GM12801 (cell line): ENCODE data around the gene NEUROG3.

Experiments used
- TF ChIP-seq, protein P1 (sequence below): IDR thresholded peaks from one replicate; pipeline ENCODE4 v1.5.1; 2011; ENCODE audit warnings: control low read depth; ENCODE audit not compliant: insufficient read length; ENCODE audit errors: extremely low read depth

NEUROG3 gene

DNA sequence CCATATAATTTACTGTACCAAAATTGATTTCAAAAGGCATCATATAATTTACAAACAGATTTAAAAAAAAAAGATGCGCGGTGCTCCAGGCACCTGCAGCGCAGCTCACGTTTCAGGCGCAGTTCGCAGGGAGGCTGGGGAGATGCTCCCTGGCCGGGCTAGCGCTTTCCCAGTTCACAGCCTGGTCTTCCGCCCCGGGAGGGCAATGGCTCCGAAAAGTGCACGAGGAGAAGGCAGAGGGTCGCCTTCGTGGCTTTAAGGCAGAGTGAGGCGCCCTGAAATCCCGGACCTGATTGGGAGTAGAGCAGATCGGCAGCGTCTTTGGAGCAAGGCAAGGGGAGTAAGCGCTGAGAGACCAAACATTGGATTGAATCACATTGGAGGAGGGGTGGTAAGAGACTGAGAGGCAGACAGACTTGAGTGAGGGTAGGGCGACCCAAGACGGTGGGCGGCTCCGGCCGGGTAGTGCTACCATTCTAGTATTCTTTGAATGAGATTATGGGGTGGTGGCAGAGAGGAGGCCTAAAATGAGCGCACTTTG is 1.5 kb downstream of the NEUROG3 start:
- TF ChIP-seq, protein P1, sequence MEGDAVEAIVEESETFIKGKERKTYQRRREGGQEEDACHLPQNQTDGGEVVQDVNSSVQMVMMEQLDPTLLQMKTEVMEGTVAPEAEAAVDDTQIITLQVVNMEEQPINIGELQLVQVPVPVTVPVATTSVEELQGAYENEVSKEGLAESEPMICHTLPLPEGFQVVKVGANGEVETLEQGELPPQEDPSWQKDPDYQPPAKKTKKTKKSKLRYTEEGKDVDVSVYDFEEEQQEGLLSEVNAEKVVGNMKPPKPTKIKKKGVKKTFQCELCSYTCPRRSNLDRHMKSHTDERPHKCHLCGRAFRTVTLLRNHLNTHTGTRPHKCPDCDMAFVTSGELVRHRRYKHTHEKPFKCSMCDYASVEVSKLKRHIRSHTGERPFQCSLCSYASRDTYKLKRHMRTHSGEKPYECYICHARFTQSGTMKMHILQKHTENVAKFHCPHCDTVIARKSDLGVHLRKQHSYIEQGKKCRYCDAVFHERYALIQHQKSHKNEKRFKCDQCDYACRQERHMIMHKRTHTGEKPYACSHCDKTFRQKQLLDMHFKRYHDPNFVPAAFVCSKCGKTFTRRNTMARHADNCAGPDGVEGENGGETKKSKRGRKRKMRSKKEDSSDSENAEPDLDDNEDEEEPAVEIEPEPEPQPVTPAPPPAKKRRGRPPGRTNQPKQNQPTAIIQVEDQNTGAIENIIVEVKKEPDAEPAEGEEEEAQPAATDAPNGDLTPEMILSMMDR = no peak

DNA sequence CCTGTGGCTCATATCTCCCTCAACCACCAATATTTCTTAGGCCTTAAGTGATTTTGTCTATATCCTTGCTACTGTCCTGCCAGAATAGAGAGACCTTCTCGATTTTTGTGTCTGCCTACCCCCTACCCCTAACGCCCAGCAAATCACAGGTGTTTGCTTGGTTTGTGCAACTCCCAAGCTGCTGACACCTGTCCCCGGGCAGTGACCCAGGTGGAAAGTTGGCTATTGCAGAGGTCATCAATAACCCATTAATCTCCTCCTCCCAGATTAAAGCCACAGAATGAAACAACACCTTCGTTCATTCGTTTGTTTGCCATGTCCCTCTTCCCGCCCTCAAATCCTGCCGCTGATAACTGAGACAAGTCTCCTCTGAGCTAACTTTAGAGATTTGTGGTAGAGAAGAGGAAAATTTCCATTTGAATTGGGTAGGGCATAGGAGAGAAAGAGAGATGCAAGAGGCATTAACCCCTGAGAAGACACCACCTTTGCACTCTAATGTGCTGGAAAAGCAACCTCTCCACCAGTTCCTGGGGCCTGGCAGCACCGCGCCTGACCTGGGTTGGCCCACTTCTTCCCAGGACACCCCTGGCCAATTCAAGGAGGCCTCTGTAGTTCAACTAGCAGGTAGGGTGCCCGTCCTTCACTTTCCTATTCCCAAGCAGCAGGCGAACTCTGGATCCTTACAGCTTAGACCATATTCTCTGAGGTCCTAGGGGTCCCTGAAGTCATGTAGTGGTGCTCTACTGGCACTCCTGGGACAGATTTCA is 3.0 kb downstream of the NEUROG3 start:
- TF ChIP-seq, protein P1 = no peak

DNA sequence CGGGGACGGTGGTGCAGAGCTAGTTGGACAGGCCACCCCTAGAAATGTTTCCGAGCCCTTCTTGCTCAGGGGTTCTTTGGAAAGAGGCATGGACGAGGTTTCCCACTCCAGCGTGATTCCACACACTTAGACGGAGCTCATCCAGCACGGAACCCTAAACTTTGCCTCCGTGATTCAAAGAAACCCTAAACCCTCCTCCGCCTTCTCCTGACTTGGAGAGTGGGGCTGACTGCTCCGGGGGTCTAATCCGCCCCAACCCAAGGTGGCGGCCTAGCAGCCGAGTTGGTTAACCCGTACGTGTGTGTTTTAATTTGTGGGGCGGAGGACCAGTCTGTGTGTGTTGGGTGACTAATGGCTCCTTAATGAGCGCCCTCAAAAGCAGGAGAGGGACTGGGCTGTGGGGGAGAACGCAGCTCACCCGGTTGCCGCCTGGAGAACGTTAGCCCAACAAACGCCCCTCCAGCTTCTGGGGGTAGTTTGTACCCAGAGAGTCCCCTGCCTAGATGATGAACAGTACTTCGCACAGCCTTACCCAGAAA is 3.8 kb downstream of the NEUROG3 start:
- TF ChIP-seq, protein P1 = no peak

DNA sequence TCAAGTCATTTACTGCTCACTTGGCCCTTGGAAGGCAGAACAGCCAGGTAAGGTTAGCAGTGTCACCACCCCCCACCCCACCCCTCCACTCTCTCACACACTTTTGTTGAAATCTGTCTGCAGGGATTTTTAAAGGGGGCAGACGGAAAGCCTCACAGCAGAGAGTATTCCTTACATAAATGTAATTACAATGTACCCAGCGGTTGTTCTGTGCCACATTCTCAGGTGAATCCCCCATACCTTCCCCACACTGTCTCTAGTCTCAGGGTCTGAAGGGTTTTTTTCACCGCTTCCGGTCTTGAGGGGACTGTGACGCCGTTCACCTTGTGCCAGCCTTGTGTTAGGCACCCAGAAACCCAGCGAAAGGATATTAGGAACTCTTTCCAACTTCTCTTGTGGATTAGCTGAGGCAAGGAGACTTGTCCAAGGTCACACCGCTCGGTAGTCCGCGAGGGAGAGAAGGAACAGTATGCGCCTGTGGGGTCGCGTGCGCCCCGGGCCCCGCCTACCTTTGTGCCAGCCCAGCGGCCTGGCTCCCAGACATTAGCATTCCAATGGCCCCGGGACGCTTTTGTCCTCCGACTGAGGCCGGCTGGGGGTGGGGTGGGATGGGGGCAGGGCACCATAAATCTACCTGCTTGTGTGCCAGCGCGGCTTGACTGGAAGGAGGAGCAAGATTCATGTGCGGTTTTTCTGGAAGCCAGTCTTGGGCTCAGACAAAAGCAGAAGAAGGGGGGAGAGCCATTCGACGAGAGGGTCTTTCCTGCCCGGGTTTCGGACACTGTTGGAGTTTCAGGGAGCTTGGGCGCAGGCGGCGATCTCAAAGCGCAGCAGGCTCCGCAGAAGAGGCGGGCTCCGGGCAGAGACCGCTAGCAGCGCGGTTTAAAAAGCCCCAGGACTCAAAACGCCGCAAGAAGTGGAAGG is 4.5 kb downstream of the NEUROG3 start:
- TF ChIP-seq, protein P1 = no peak

DNA sequence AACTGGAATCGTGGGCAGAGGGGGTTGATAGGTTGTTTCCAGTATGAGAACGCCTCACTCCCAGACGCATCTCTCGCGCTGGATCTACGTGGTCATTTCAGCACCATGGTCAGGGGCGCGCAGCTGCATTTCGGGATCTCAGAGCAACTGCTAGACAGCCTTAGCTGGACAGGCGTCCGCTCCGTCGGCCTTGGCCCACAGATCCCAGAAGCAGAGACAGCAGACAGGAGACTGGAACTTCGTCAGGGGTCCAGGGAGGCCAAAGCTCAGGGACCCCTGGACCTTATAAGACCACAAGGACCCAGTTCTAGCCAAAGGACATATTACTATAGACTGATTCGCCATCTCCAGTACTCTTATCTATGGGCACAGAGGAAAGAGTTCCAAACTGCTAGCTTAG is 5.3 kb downstream of the NEUROG3 start:
- TF ChIP-seq, protein P1 = no peak

DNA sequence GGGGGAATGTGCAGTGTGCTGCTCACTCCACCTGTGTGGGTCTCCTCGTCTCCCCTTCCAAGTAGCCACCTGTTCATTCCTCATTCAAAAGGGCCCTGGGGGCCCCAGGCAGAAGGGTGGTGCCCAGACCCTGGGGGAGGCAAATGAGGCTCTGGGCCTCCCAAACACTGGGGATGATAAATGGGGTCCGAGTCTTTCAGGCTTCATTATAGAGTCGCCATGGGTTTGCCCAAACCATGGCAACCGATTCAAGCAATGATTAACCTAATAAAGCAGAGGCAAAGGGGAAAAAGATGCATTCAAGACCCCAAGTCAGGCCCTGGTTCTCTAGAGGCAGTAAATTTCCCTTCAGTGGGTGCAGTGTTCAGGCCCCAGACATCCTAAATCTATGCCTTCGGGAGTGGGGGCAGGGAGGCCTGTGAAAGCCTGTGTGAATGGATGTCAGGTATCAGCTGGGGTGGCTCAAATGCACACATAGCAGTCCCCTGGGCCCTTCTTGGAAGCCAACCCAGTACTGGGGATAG is 10.4 kb downstream of the NEUROG3 start:
- TF ChIP-seq, protein P1 = no peak

DNA sequence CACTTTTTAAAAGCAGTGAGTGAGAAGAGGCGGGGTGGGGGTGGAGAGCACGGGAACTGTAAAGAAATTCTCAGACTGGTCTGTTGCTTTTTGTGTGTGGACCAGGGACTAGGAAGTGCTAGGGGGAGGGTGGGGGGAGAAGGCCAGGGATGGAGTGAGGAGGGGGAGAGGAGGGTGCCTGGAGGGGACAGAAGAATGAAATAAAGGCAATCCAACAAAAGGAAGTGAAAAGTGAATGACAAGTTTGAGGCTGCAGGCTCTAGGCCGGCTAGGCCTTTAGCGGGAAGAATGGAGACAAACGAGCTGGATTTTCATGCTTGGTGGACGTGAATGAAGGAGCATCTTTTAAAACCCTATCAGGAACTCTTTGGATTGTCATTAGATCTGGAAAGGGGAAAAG is 13.7 kb downstream of the NEUROG3 start:
- TF ChIP-seq, protein P1 = no peak
